Large intestine (tissue), 12 donors: ENCODE results near the gene ZNF722. TPM values are rescaled to one million over a fixed set of nuclear protein-coding genes. Genes with fewer than 3 reads are reported as not detected.
A peak's percentile ranks its signal among the peaks of the same experiment; 100 is the strongest.
"Not testable (repeated sequence)": the region's sequence is repeated elsewhere in the genome, so short reads cannot be mapped to it uniquely, and the experiment has no call there.

Source experiments
- DNase-seq, 2 donors: peaks; one replicate each; pipeline versions ENCODE4 v3.0.0 to v3.0.0-alpha.2; 2013
- H3K27ac ChIP-seq: one replicate; pipeline ENCODE4 v1.5.1; 2013; ENCODE audit warnings: low read length
- H3K27me3 ChIP-seq: 2 replicates; pipeline ENCODE4 v1.6.1; 2013; ENCODE audit warnings: low read length; ENCODE audit not compliant: control insufficient read depth, insufficient read depth
- H3K36me3 ChIP-seq: 2 replicates; pipeline ENCODE4 v1.6.1; 2013; ENCODE audit warnings: low read length; ENCODE audit not compliant: control insufficient read depth, insufficient read depth
- H3K4me1 ChIP-seq: one replicate; pipeline ENCODE4 v1.6.1; 2013; ENCODE audit warnings: low read length; ENCODE audit not compliant: control insufficient read depth, insufficient read depth
- H3K4me3 ChIP-seq: one replicate; pipeline ENCODE4 v1.5.1; 2013; ENCODE audit warnings: low read length
- H3K9me3 ChIP-seq: one replicate; pipeline ENCODE4 v1.6.1; 2013; ENCODE audit warnings: mild to moderate bottlenecking, low read depth, low read length, moderate library complexity; ENCODE audit not compliant: control insufficient read depth
- WGBS: methylation state at CpG from one replicate; pipeline ENCODE4 v1.1.5; 2013; ENCODE audit warnings: low lambda C conversion rate; ENCODE audit not compliant: insufficient coverage; 5-methylcytosine and 5-hydroxymethylcytosine counted together
- long read RNA-seq, 11 donors: transcript quantifications; one replicate each; lab custom pipeline, GENCODE V29; 2026
- polyA plus RNA-seq: library from polyadenylated mRNA; unstranded; fragments of 120-200 nt; gene quantifications from one replicate; pipeline ENCODE4 v1.2.1, GENCODE V29; 2013

The ZNF722 gene
- not detected for polyA plus RNA-seq
- long read RNA-seq, donor 1, result 0 reads
- long read RNA-seq, donor 2, result 0 reads
- long read RNA-seq, donor 3, result 0 reads
- long read RNA-seq, donor 4, result 0 reads
- long read RNA-seq, donor 5, result 0 reads
- long read RNA-seq, donor 6, result 0 reads
- long read RNA-seq, donor 7, result 0 reads
- long read RNA-seq, donor 8, result 0 reads
- long read RNA-seq, donor 9, result 0 reads
- long read RNA-seq, donor 10, result 0 reads
- long read RNA-seq, donor 11, result 0 reads

- DNase-seq, result no peak
- WGBS, result 100% methylated on average over 1 of the region's 10 CpGs
- Histone ChIP-seq H3K27ac (no peak within 1 kb of the TSS), H3K27me3 (no peaks in the 10 kb centered on the region), H3K9me3 (no peaks in the 10 kb centered on the region), H3K4me3 (no peak within 1 kb of the TSS), H3K36me3 (no peaks in the 10 kb centered on the region), H3K4me1 (no peaks in the 10 kb centered on the region)
Measured at GRCh38 chr7:63998549-63998948, at the start of gene ZNF722. Gene ZNF722 (plus strand): TSS chr7:63998849. CDS start chr7:63998962, 113 bp downstream.

GRCh38 chr7:63953181-63953580, 45.5 kb upstream of the ZNF722 start:
- no peak overlapping the region for H3K4me3 ChIP-seq
- DNase-seq, result no peak
- no peaks in the 10 kb centered on the region for H3K36me3 ChIP-seq
- H3K4me1 ChIP-seq, result no peaks in the 10 kb centered on the region
- no peaks in the 10 kb centered on the region for H3K27me3 ChIP-seq
- H3K9me3 ChIP-seq, result peaks cover 8% of the 10 kb centered on the region
- H3K27ac ChIP-seq, result no peak overlapping the region
- WGBS, result no CpG with 5 or more reads among the region's 2 CpGs

GRCh38 chr7:63968629-63969028, 30.0 kb upstream of the ZNF722 start:
- H3K27me3 ChIP-seq, result no peaks in the 10 kb centered on the region
- H3K27ac ChIP-seq, result no peak overlapping the region
- DNase-seq, result no peak
- no peaks in the 10 kb centered on the region for H3K36me3 ChIP-seq
- no peak overlapping the region for H3K4me3 ChIP-seq
- no peaks in the 10 kb centered on the region for H3K4me1 ChIP-seq
- H3K9me3 ChIP-seq, result peaks cover 15% of the 10 kb centered on the region

GRCh38 chr7:64015496-64015895, 16.8 kb downstream of the ZNF722 start:
- H3K36me3 ChIP-seq, H3K27ac ChIP-seq, H3K9me3 ChIP-seq, DNase-seq, H3K4me1 ChIP-seq, H3K27me3 ChIP-seq, H3K4me3 ChIP-seq: not testable (repeated sequence)
- no CpG with 5 or more reads among the region's 2 CpGs for WGBS

- Histone ChIP-seq H3K9me3 (peaks cover 19% of the 10 kb centered on the region), H3K4me1 (no peaks in the 10 kb centered on the region), H3K27ac (no peak overlapping the region), H3K36me3 (no peaks in the 10 kb centered on the region), H3K27me3 (no peaks in the 10 kb centered on the region), H3K4me3 (no peak overlapping the region)
- no CpG with 5 or more reads among the region's 3 CpGs for WGBS
- DNase-seq, result no peak
Measured at GRCh38 chr7:64035388-64035787, 36.7 kb downstream of the ZNF722 start.

- Histone ChIP-seq H3K9me3 (peaks cover 19% of the 10 kb centered on the region), H3K27me3 (no peaks in the 10 kb centered on the region), H3K36me3 (no peaks in the 10 kb centered on the region), H3K4me3 (no peak overlapping the region), H3K27ac (no peak overlapping the region), H3K4me1 (no peaks in the 10 kb centered on the region)
- DNase-seq, result no peak
- no CpG with 5 or more reads among the region's 21 CpGs for WGBS
Measured at GRCh38 chr7:64037095-64037494, 38.4 kb downstream of the ZNF722 start.

GRCh38 chr7:64045301-64046040, 46.8 kb downstream of the ZNF722 start, which contains the start of gene ZNF727:
Gene ZNF727 (plus strand): TSS chr7:64045434. CDS start chr7:64045622, 188 bp downstream.
- H3K9me3 ChIP-seq, result peaks cover 12% of the 10 kb centered on the region
- WGBS, result no CpG with 5 or more reads among the region's 33 CpGs

GRCh38 chr7:64046041-64046389, 47.4 kb downstream of the ZNF722 start:
- no peaks in the 10 kb centered on the region for H3K4me1 ChIP-seq
- no peak overlapping the region for H3K27ac ChIP-seq
- WGBS, result no CpG with 5 or more reads among the region's 12 CpGs
- no peaks in the 10 kb centered on the region for H3K27me3 ChIP-seq
- DNase-seq, result no peak
- peaks cover 15% of the 10 kb centered on the region for H3K9me3 ChIP-seq
- no peak overlapping the region for H3K4me3 ChIP-seq
- no peaks in the 10 kb centered on the region for H3K36me3 ChIP-seq

More at GRCh38 chr7:64045301-64046040, 46.8 kb downstream of the ZNF722 start, which contains the start of gene ZNF727:
- H3K4me1 ChIP-seq, result no peaks in the 10 kb centered on the region
- no peak within 1 kb of the TSS for H3K27ac ChIP-seq
- no peak within 1 kb of the TSS for H3K4me3 ChIP-seq
- H3K36me3 ChIP-seq, result no peaks in the 10 kb centered on the region
- DNase-seq, result peak; percentile 13 to 59
- H3K27me3 ChIP-seq, result no peaks in the 10 kb centered on the region

Other genes with a start within 250 kb of the ZNF722 start
- 0.34 TPM for gene ZNF727, start 46.6 kb downstream of the ZNF722 start, polyA plus RNA-seq
- not detected for gene ZNF735, start 208.4 kb downstream of the ZNF722 start, polyA plus RNA-seq
- gene ZNF679, start 229.6 kb downstream of the ZNF722 start, polyA plus RNA-seq, result not detected